ENCODE data around the gene PSMG4. TPM values are rescaled to one million over a fixed set of nuclear protein-coding genes. Genes with fewer than 3 reads are reported as not detected.

The PSMG4 gene
- total RNA-seq, 1 experiment from 2014 or later: 29.3 TPM

- Histone ChIP-seq H3K4ac (ENCODE audit: low read depth, low read length) (no peak overlapping the region), H2BK15ac (ENCODE audit: low read depth, low read length) (no peak overlapping the region), H3K4me2 (ENCODE audit: insufficient read depth, insufficient read length, low read length) (no peak overlapping the region), H3K4me1 (ENCODE audit: insufficient read depth, low read length) (no peaks in the 10 kb centered on the region; the same call in 1 of the 2 replicates), H2AFZ (ENCODE audit: low read length) (no peak overlapping the region), H4K91ac (ENCODE audit: insufficient read length, low read depth, low read length) (no peak overlapping the region), H3T11ph (ENCODE audit: low read length) (no peak overlapping the region), H2BK120ac (ENCODE audit: low read depth, low read length, poor library complexity, severe bottlenecking) (no peak overlapping the region), H4K5ac (ENCODE audit: insufficient read length, low read depth, low read length) (no peak overlapping the region), H3K23me2 (ENCODE audit: insufficient read length, low read depth, low read length, poor library complexity, severe bottlenecking) (no peaks in the 10 kb centered on the region), H3K23ac (ENCODE audit: insufficient read length, low read depth, low read length) (no peak overlapping the region), H2AK5ac (ENCODE audit: insufficient read length, low read length) (no peak overlapping the region), H4K8ac (replicated peaks; ENCODE audit: insufficient read length, low read depth, low read length) (no peak overlapping the region), H3K9ac (ENCODE audit: extremely low read depth, insufficient read length, low read length) (no peak overlapping the region), H3K79me1 (ENCODE audit: insufficient read depth, low read depth, low read length, poor library complexity, severe bottlenecking) (no peaks in the 10 kb centered on the region), H3K79me2 (ENCODE audit: insufficient read depth, low read length) (no peaks in the 10 kb centered on the region), H3K27me3 (ENCODE audit: insufficient read depth, low read length) (no peaks in the 10 kb centered on the region), H3K14ac (ENCODE audit: insufficient read depth, low read length) (no peak overlapping the region), H4K20me1 (ENCODE audit: control insufficient read depth, insufficient read depth, insufficient read length) (no peaks in the 10 kb centered on the region), H2BK5ac (ENCODE audit: insufficient read length, low read length) (no peak overlapping the region), H3K27ac (ENCODE audit: insufficient read length, low read depth, low read length) (no peak overlapping the region), H3K56ac (ENCODE audit: insufficient read length, low read depth, low read length) (no peak overlapping the region), H3K9me3 (ENCODE audit: control insufficient read depth, low read depth, low read length) (no peaks in the 10 kb centered on the region), H2BK20ac (ENCODE audit: low read depth, low read length, poor library complexity, severe bottlenecking) (no peak overlapping the region), H2BK12ac (ENCODE audit: insufficient read length, low read depth, low read length) (no peak overlapping the region), H3K18ac (ENCODE audit: insufficient read length, low read depth, low read length) (no peak overlapping the region)
- H3K9me3 Mint-ChIP-seq: peaks cover 5 to 6% of the 10 kb centered on the region in 2 experiments; a peak in 4 of 5 replicates
- peaks cover 5 to 7% (median 5%) of the 10 kb centered on the region in 3 experiments; a peak in 6 of 7 replicates for H3K36me3 Mint-ChIP-seq (ENCODE audit: insufficient read depth in 1 of 3, low read depth in 3 of 3)
- no peak overlapping the region for H3K4me3 Mint-ChIP-seq
- DNase-seq: peak; percentile 90
- H3K4me1 Mint-ChIP-seq: peaks cover 30 to 38% of the 10 kb centered on the region in 2 experiments
- 0 out of 7 replicates have a peak overlapping the region, but pooled peaks of 1 of the 3 experiments have one; percentile 59 for H3K27ac Mint-ChIP-seq
- peaks cover 16% of the 10 kb centered on the region for H3K27me3 Mint-ChIP-seq (ENCODE audit: low read depth)
- peak; percentile 97 for TF ChIP-seq CTCF (conservative IDR thresholded peaks at IDR 0.05)
- WGBS (ENCODE audit: extremely low coverage, insufficient read length, low lambda C conversion rate): no CpG with 5 or more reads among the region's 20 CpGs
Measured at GRCh38 chr6:3251462-3252314, 7.1 kb upstream of the PSMG4 start.
